GM19468 (cell line): ENCODE data around the gene PNMA8B.
"Not testable (repeated sequence)": the region's sequence is repeated elsewhere in the genome, so short reads cannot be mapped to it uniquely, and the experiment has no call there.

ENCODE experiments used
- ATAC-seq: cut with Tn5 transposase; IDR thresholded peaks from one replicate; pipeline ENCODE4 v1.9.1; 2021; ENCODE audit warnings: mild to moderate bottlenecking, moderate library complexity, moderate number of reproducible peaks; ENCODE audit not compliant: unreplicated experiment; ENCODE audit errors: extremely low read depth

Gene PNMA8B, protein sequence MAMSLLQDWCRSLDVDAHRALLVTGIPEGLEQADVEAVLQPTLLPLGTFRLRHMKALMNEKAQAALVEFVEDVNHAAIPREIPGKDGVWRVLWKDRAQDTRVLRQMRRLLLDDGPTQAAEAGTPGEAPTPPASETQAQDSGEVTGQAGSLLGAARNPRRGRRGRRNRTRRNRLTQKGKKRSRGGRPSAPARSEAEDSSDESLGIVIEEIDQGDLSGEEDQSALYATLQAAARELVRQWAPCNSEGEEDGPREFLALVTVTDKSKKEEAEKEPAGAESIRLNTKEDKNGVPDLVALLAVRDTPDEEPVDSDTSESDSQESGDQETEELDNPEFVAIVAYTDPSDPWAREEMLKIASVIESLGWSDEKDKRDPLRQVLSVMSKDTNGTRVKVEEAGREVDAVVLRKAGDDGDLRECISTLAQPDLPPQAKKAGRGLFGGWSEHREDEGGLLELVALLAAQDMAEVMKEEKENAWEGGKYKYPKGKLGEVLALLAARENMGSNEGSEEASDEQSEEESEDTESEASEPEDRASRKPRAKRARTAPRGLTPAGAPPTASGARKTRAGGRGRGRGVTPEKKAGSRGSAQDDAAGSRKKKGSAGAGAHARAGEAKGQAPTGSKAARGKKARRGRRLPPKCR

GRCh38 chr19:46495786-46496099 lies at the start of gene PNMA8B:
Gene PNMA8B, minus strand, starts transcription at chr19:46495867. Its CDS starts 402 bp downstream, at chr19:46495465.
- no peak for ATAC-seq

- ATAC-seq, result no peak
Measured at GRCh38 chr19:46544651-46545050, 49.0 kb upstream of the PNMA8B start.

DNA sequence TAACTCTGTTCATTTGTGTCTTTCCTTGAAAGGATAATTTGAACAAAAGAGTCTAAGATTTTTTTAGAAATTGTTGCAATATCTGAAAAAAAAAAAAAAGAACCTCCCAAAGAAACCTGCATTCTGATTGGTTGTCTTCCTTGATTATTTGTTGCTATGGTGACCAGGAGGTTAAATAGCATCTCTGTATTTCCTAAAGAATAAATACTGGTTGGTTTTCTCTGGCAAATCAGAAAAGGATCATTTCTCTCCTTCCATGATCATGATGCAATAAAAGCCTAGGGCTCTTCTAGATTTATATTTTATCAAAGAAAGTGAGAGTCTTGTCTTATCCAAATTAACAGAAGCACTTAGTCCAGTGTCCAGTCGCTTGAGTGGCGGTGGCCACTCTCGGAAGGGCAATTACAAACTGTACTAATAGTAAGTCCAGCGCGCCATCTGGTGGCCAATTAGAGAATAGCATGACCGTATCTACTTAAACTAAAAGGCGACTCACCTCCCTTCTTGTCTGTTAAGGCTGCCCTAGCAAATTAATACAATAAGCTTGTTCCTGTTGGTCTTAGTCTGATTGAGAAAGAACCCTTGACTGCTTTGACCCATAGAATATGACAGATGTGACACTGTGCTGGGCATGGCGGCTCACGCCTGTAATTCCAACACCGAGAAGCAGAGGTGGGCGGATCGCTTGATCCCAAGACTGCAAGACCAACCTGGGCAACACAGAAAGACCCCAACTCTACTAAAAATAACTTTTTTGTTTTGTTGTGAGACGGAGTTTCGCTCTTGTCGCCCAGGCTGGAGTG lies 47.0 kb upstream of the PNMA8B start:
- no peak for ATAC-seq

DNA sequence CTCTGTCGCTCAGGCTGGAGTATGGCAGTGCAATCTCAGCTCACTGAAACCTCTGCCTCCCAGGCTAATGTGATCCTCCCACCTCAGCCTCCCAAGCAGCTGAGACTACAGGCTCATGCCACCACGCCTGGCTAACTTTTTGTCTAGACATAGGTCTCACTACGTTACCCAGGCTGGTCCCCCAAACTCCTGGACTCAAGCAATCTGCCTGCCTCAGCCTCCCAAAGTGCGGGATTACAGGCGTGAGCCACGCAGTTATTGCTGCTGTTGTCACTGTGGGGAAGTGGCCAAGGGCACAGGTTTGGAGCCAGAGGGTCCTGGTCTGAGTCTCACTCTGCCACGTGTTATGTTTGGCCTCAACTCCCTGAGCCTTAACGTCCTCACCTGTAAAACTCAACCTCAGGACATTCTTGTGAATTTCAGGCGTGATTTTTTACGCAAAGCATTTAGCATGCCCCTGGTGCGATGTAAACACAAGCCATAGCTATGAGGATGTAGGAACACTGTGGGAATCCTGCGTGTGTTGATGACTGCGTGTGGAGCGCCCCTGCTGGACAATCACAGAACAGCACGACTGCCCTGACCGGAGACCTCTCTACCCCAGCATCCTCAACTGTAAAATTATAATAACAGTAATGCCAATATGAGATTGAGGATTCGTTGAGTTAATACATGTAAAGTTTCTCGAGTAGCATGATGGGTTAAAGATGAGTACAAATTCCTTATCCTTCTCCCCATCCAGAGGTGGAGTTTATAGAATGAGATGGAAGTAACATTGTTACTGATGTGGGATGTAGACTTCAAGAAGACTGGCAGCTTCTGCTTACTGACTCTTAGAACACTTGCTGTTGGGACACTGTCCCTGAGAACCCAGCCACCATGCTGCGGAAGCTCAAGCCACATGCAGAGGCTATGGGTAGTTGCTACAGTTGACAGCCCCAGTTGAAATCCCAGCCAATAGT lies 41.8 kb upstream of the PNMA8B start:
- ATAC-seq, result no peak

GRCh38 chr19:46536391-46536790 lies 40.7 kb upstream of the PNMA8B start:
- ATAC-seq, result no peak

- ATAC-seq, result no peak
Measured at GRCh38 chr19:46533621-46534081, 38.0 kb upstream of the PNMA8B start.

- ATAC-seq, result no peak
Measured at GRCh38 chr19:46533078-46533620, 37.5 kb upstream of the PNMA8B start.

- no peak for ATAC-seq
Measured at GRCh38 chr19:46530636-46531035, 35.0 kb upstream of the PNMA8B start.

DNA sequence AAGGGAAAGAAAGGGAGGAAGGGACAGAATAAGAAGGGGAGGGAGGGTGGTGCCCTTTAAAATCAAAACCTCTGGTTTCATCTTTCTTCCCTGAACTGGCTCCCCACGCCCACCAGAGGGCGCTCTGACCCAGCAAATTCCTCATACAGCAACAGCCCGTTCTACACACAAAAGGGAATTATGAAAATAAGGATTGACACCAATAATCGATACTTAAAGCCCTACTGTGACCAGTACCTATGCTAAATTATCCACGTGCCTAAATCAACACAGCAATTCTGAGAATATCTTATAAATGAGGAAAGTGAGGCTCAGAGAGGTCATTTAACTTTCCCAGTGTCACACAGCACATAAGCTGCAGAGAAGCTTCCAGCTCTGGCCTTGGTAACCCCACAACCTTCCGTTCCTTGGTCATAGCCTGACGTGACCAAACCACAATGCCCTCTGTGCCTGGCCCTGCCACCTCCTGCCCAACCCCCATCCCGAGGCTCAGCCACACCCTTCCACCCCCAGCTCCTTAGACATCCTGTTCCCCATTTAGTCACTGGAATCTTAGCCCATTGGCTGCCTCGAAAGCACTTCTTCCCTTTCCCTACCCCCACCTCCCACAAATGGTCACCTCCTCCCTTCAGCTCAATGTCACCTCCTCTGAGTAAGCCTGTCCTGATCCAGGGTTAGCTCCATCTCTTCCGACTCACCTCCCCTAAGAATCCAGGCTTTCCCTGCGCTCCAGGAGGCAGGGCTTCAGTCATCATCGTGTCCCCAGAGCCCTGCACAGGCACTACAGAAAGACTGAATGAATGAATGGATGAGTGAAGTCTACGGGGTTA lies 34.2 kb upstream of the PNMA8B start:
- ATAC-seq, result no peak

DNA sequence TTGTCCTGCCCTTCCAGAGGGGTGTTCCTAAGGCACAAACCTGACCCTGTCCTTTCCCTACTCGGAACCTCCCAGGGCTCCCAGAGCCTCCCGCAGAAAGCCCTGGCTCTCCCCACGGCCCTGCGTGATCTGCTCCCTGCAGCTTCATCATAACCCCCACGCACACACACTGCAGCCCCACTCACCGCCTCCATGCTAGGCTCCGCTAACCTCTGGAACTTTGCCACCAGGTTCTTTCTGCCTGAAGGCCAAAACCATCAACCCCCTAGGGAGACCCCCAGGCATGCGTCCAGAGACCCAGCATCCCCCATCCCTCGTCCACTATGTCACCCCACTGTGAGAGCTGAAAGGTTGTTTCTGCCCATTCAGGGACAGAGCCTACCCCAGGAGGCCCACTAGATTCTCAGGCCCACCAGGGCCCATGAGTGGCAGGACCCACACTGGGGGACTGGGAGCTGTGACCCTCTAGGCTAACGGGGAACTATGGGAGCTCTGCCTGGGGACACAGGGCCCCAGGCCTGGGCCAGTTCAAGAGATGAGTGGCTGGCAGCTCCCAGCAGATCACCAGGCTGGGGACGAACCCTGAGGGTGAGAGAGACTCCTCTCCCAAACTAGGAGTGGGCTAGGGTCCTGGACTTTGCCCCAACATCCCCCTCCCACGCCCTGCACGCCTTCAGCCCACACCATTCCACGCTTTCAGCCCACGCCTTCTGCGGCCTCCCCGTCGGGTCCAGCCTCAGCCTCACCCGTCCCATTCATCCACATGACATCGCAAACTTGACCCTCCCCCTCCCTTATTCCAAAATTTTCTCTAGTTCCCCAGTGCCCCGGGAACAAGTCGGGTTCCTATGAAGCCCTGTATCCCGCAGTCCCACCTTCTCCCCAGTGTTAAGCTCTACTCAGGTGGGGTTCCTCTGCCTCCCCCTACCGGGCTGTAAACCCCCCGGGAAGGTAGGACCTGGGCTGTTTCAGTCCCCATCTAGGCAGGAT lies 33.2 kb upstream of the PNMA8B start:
- no peak for ATAC-seq

DNA sequence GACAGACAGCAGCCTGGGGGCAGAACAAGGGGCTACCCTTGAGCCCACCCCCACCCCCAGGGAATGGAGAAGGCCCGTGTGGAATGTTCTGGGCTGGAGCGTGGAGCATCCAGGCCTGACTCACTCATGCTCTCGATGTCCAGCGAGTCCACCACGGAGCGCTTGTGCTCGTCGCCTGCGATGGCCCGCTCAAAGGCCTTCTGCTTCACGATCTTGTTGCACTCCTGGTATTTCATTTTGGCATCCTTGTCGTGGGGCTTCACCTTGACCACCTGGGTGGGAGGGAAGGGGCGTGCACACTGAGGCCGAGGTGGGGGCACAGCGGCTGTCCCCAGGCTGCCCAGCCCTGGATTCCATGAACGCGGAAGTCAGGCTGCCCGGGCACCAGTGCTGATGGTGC lies 31.1 kb upstream of the PNMA8B start:
- not testable (repeated sequence) for ATAC-seq

GRCh38 chr19:46524308-46524707 lies 28.6 kb upstream of the PNMA8B start:
- no peak for ATAC-seq

- not testable (repeated sequence) for ATAC-seq
Measured at GRCh38 chr19:46522988-46523387, 27.3 kb upstream of the PNMA8B start.

- ATAC-seq, result no peak
Measured at GRCh38 chr19:46521241-46521868, 25.7 kb upstream of the PNMA8B start.

DNA sequence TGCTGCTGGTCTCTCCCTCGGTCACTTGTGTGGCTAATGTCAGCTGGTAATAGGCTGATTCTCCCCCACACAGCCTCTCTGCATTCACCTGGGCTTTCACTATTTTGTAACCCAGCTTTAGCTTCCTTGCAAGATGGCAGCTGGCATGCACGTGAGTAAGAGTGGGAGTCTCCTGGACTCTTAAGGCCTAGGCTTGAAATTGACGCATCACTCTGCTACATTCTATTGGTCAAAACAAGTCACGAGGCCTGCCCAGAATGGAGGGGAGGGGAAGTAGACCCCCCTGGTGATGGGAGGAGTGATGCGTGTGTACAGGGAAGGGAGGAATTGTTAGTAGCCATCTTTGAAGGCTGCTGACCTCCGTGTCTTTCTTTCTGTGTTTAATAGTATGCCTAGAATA lies 24.9 kb upstream of the PNMA8B start:
- no peak for ATAC-seq

DNA sequence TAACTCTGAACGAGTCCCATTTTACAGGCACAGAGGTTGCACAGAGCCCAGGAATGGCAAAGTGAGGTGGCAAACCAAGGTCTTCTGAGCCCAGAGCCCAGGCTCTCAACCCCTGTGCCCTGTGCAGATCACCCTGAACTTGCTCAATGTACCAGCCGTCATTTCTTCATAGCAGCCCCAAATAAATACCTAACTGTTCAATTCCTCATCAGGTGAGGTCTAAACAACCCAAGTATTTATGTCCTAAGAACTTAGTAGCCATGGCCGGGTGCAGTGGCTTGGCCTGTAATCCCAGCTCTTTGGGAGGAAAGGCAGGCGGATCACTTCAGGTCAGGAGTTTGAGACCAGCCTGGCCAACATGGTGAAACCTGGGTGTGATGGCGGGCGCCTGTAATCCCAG lies 21.8 kb upstream of the PNMA8B start:
- ATAC-seq, result no peak

- no peak for ATAC-seq
Measured at GRCh38 chr19:46515879-46516350, 20.2 kb upstream of the PNMA8B start.
